HCT116 (cell line): ENCODE data around the gene APOLD1.

Experiments
- CTCF ChIP-seq, 3 experiments: fragments of 200-600 bp in 1 of 3; sonication (generic) in 1 of 3; IDR thresholded peaks in 2 of 3; conservative IDR thresholded peaks in 1 of 3; 2 replicates each; pipeline ENCODE4 v1.5.1; 2012 to 2017; ENCODE audit warnings: low read depth in 2 of 3, low read length in 2 of 3, antibody characterized with exemption in 1 of 3, borderline replicate concordance in 1 of 3, control low read depth in 1 of 3, mild to moderate bottlenecking in 1 of 3, mixed read lengths in 1 of 3, mixed run types in 1 of 3, moderate library complexity in 1 of 3; ENCODE audit not compliant: insufficient read depth in 1 of 3
- EZH2phosphoT487 ChIP-seq: fragments of 200-600 bp; IDR thresholded peaks from 2 replicates; pipeline ENCODE4 v1.6.1; 2018; ENCODE audit warnings: antibody characterized with exemption, borderline replicate concordance
- FOSL1 ChIP-seq: IDR thresholded peaks from 2 replicates; pipeline ENCODE4 v1.6.1; 2012; ENCODE audit warnings: low read depth
- MAX ChIP-seq: IDR thresholded peaks from 2 replicates; pipeline ENCODE4 v1.6.1; 2012
- POLR2A ChIP-seq: IDR thresholded peaks from 2 replicates; pipeline ENCODE4 v1.7.0; 2011; ENCODE audit warnings: borderline replicate concordance; ENCODE audit not compliant: insufficient read depth, insufficient read length; ENCODE audit errors: extremely low read depth
- POLR2AphosphoS5 ChIP-seq: IDR thresholded peaks from 2 replicates; pipeline ENCODE4 v1.6.1; 2011; ENCODE audit warnings: mild to moderate bottlenecking, low read depth, low read length, moderate library complexity
- RAD21 ChIP-seq: IDR thresholded peaks from 2 replicates; pipeline ENCODE4 v1.6.1; 2012; ENCODE audit warnings: low read depth, mild to moderate bottlenecking
- SIN3A ChIP-seq: IDR thresholded peaks from 2 replicates; pipeline ENCODE4 v1.6.1; 2012; ENCODE audit warnings: low read depth
- SRF ChIP-seq: IDR thresholded peaks from 2 replicates; pipeline ENCODE4 v1.6.1; 2012; ENCODE audit warnings: low read depth
- YY1 ChIP-seq: IDR thresholded peaks from 2 replicates; pipeline ENCODE4 v1.6.1; 2011; ENCODE audit warnings: low read length, low read depth, moderate library complexity, mild to moderate bottlenecking; ENCODE audit not compliant: insufficient replicate concordance; ENCODE audit errors: extremely low read depth
- ZNF274 ChIP-seq: fragments of 200-500 bp; sonication (Bioruptor generic); IDR thresholded peaks from 2 replicates; pipeline ENCODE4 v1.6.1; 2014; ENCODE audit warnings: mild to moderate bottlenecking, low read depth, low read length, inconsistent platforms

GRCh38 chr12:12817616-12818015 lies 32.2 kb downstream of the APOLD1 start:
- TF ChIP-seq RAD21 (no peak), SRF (no peak), CTCF (IDR thresholded peaks at IDR 0.05 in 2 of 3, conservative IDR thresholded peaks at IDR 0.05 in 1 of 3; ENCODE audit: borderline replicate concordance in 1 of 3, insufficient read depth in 1 of 3, low read depth in 2 of 3, low read length in 2 of 3) (no peak), POLR2A (no peak), MAX (no peak), YY1 (no peak), FOSL1 (no peak), SIN3A (no peak), ZNF274 (no peak), POLR2AphosphoS5 (no peak), EZH2phosphoT487 (no peak)
